Dermis microvascular lymphatic vessel endothelial cell (primary cell): Measurements from ENCODE around the gene ARL6IP4. TPM values are rescaled to one million over a fixed set of nuclear protein-coding genes. Genes with fewer than 3 reads are reported as not detected.

Experiments used
- DNase-seq, 2 donors: peaks; one replicate each; pipeline versions ENCODE4 v3.0.0 to v3.0.0-alpha.2; 2010; ENCODE audit warnings: low read depth in 2 of 2
- total RNA-seq: library from RNA; depleted of rRNA; stranded (reverse); fragments of >200 nt; gene quantifications from 2 replicates; pipeline ENCODE4 v1.2.1, GENCODE V29; 2014

Gene ARL6IP4
- total RNA-seq, 1 donor from 2014 or later, result 149 TPM

DNA sequence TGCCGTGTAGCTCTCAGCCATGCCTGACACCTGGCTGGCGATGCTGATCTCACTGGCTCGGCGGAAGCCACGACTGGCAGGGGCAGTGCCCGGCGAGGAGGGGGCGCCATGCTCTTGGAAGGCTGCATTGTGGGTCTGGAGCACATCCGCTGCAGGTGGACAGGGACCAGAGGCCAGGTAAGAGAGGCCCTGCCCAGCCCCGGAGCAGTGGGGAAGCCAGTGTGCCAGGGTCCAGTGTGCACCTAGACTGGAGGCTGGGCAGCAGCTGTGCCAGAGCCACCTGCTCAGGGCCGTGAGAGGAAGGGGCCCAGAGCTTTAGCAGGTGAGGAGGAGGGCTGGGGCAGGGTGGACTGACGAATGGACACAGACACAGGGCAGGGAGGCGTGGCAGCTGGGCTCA lies 10.1 kb downstream of the ARL6IP4 start:
- DNase-seq, result no peak

DNA sequence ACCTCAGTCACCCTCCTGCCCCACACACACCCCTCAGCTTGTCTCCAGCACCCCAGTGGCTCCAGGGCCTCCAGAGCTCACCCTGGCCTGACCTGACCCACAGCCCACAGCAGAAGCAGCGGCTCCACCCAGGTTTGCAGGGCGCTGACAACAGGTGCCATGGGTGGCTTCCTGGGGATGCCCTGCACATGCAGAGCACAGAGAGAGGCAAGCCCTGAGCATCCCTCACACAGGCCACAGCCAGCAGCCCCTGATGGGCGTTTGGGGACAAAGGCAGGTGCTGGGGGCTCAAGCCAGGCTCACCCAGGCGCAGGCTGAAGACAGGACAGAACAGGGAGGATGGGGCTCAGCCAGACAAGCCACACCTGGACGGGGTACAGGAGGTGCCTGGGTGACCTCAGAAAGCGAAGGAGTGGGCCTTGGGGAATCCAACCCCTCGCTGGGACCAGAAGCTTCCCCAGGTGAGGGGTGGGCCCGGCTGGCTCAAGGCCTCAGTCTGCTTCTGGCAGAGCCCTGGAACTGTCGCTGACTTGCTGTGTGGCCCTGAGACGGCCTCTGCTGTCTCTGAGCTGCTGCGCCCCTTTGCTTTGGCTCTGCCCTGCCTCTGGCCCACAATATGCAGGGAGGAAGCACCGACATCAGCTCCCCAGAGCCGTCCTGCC lies 10.6 kb downstream of the ARL6IP4 start:
- no peak for DNase-seq

DNA sequence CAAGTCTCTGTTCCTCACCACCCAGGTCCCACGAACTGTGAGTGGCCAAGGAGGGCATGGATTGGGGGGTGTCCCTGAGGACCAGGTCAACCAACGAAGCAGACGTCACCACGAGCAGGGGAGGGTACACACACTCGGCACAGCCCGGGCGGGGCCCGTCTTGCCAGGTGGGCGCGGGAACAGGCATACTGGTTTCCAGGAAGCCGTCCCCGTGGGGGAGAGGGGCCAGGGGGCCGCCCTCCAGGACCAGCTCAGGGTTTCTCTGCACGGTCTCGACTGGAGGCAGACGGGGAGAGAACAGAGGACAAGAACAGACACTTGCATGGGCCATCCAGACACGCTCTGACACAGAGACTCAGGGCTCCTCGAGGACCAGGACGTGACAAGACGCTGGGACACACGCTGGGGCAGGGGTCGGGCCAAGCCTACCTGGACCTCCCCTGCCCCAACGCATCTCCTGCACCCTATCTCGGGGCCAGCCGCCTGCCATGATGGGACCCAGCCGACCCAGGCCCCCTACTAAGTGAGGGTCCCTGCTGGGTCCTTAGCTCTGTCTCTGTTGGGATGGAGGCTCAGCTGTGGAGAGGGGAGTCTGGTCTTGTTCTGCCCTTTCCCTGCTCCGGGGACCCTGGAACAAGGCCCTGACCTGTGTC lies 11.3 kb downstream of the ARL6IP4 start:
- no peak for DNase-seq

DNA sequence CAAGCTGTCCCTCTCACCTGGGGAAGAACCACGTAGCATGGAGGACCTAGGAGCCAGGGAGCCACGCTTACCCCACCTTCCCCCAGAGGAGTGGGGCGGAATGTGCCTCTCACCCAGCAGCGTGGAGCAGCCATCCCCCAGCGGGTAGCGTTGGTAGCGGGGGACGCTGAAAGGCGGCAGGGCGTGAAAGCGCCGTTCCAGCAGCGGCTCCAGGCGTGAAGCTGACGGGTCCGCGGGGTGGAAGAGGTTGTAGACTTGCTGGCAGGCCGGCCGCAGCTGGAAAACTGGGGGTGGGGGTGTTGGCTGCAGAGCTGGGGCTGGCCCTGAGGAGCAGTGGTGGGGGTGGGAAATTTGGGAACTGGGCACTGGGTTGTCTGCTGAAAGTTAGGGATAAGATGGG lies 11.9 kb downstream of the ARL6IP4 start:
- no peak for DNase-seq

DNA sequence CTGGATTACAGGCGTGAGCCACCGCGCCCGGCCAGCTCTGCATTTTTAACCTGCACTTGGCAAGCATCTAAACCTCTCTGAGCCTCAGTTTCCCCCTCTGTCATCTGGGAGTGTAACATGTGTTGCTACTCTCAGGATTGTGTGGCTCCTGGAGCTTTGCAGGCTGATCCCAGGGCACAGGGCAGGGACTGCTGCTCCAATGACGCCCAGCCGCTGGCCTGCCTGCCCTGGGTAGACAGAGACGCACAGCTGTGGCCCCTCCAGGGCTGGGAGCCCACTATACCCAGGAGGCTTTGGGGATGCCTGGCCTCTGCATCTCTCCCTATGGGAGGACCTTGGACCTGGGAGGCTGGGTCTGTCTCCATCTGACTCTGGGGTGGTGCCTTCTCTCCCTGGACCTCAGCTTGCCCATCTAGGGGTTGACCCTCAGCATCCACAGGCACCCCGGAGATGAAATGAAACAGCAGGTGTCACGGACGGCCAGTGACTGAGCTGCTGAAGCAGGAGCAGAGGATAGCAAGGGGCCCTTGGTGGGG lies 13.7 kb downstream of the ARL6IP4 start:
- no peak for DNase-seq

DNA sequence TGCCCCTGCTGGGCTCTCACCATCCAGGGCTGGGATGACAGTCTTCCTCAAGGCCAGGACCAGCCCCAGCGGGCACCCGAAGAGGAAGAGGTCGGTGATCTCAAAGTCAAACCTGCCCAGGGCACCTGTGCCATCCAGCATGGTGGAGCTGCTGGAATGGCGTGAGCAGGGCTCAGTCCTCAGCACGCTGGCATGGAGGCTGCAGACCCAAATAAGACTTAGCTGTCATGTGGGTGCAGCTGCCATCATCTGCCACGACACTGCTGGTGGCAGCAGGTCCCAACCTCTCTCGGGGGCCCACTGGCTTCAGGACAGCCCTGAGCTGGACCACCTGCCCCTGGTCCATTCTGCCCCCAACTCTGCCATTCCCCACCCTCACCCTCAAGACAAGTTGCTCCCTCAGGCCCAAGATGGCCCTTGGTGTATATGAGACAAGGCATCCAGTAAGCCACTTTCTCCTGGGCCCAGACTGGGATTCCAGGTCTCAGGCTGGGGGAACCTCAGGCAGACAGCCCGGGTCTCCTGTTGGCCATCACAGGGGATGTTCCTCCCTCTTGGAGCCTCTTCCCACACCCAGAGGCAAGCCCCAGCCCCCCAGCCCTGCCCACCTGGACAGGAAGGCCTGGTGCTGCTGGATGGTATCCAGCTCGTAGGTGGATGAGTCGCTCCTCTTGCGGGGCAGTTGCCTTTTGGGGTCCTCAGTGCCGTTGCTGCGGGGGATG lies 14.5 kb downstream of the ARL6IP4 start:
- no peak for DNase-seq

DNA sequence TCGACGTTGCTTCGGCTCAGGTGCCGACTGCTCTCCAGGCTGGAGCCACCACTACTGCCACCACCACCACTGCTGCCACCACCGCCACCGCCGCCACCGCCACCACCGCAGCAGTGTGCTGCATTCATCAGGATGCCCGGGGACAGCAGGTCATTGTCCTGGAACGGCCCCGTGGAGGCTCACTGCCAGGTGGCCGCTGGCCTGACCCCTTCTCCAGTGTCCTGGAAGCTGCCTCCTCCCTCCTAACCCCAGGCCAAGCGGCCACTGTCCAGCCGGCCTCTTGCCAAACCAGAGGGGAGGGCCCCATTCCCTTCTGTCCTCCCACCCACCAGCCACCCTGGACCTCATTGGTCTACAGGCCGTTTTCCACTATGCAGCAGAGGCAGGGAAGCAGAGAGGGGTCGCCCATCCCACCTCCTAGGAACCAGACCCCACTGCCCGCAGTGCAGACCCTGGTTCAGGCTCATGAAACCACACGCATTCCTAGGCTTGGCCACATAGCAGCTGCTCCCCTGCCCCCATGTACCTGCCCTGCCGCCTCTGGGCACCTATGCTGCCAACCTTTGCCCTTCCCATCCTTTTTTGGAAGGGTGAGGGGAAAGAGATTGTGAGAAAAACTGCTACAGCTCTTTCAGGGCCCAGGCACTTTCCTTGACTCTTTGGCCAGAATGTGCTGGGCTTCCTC lies 15.2 kb downstream of the ARL6IP4 start:
- no peak for DNase-seq

DNA sequence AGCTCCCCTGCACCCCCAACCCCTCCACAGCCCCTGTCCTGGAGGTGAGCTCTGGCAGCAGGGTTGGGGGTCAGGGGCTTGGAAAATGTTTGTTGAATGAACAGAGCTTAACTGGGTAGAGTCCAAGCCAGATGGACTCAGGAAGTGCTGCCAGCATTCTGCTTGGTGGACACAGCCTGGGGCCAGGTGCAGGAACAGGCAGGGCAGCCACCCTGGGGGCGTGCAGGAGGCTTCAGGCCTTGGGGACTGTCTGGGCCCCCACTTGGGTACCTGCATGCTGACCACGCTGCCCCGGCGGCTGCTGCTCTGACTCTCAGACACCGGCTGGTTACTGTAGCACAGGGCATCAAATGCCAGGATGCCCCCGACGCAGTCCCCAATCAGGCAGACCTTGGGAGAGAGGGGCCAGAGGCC lies 15.7 kb downstream of the ARL6IP4 start:
- no peak for DNase-seq

DNA sequence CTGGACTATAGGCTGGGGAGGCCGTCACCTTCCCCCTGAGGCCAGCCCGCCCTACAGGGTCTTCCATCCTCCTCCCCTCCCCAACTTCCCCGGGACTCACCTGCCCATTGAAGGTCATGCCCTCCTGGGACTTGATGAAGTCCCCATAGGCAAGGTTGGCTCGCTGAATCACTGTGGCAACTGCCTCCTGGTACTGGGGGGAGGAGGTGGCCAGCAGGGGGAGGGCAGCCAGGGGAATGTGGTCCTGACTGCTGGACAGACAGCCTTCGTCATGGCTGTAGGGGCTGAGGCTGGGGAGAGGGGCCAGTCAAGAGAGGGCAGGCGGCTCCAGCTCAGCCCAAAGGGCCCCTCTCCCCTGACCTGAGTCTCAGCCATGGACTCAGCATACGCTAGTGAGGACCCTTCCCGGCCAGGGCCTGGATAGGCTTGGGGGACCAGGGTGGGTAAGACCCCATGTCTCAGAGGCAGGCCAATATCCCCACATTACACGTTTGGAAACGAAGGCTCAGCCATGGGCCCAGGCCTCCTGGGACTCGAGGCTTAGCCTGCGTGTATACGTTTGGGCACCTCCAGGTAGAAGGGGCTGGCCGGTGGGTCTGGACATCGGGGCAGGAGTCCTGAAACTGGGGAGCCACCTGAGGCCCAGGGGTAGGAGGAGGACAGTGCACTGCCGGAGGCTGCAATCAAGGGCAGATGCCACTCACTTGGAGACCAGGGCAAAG lies 16.3 kb downstream of the ARL6IP4 start:
- DNase-seq, result no peak

DNA sequence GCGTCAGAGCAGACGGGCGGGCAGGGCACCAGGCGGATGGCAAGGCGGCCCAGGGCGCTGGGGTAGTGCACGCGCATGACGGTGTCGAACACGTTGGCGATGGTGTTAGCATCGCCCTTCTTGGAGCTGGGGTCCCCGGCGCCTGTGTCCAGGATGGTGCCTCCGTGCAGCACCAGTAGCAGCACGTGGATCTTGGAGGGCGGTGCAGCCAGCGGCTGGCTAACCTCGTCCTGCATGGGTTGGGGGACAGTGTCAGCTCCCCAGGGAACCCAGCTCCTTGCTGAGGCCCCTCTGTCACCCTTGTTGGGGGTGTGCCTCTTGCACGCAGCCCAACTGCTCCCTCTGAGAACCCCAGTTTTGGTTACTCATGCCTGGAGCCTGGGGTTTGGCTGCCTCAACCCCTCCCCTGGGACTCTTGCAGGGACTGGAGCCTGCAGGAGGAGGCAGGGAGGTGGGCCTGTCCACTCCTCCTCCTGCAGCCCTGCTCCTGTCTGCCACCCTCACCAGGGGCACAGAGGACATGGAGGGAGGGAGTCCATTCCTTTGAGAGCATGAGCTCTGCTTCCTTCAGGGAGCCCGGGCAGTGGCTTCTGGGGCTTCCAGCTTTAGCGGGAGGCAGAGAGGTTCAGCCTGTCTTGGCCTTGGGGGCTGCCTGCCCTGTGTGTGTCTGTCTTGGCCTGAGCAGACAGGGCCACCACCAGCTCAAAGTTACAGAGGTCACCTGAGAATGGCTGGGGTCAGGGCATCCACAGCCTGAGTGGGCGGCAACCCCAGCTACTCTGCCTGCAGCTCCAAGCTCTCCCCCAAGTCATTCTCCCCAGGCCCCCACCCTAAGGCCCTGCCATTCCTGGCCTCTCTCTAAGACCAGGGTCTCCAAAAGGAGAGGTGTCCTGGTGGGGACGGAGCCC lies 17.1 kb downstream of the ARL6IP4 start:
- no peak for DNase-seq

DNA sequence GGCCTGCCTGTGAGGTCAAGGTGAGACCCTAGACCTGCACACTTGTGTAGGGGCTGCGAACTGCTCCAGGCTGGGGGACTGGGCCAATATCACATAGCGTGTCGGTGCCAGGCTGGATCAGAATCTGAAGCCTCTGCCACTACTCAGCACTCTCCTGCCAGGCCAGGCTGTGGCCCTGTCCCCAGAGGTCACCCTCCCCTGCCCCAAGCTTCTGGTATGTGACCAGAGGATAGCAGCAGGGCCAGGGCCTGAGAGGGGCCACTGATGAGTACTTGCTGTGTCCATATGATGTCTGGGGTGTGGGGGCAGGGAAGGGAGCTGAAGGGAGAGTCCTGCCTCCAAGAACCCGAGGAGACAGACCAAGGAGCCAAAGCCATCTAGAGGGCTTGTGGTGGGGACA lies 17.8 kb downstream of the ARL6IP4 start:
- no peak for DNase-seq

DNA sequence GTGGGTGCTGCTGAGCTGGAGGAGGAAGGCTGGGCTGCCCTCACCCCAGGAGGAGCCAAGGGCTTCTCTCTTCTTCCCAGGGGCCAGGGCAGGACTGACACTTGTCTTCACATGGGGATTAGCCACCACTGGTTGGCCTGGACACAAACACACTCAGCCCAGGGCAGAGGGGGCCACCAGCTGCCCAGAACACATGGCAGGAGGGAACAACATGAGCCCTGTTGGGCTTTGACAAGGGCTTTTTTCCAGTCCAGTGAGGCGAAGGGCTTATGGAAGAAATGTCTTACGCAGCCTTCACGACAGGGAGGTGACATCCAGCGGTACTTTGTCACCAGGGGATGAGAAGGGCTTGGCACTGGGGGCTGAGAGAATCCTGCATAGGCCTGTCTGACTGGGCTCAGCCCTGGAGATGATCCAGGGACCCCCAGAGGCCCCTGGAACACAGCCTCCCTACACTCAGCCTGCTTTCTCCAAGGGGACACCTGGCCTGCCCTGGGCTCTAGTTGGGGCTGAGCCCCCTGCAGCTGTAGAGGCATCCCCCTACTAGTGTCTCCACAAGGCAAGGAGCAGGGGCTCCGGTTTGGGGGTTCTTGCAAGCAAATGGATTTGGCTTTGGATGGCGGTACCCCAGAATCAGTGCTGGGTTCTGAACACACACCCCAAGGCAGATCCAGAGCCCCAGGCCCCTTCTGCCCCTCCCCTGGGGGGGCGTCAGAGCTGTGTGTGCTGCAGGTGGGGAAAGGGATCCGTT lies 18.9 kb downstream of the ARL6IP4 start:
- no peak for DNase-seq

DNA sequence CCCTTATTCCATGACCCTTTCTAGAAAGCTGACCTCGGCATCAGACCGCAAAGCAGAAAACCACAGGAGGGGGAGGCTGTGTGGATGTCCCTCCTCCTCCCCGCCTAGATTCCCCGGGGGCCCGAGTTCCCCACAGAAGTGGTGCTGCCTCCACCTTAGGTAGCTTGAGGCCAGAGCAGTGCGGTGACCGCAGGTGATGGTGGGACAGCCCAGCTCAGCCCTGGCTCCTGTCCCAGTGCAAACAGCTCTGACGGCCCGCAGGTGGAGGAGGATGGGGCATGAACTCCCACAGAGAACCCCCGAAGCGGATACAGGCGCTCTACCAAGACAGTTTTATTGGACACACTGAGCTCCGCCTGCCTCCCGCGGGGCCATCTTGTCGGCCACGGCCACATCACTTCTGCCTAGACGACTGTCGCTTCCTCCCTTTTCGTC lies 19.5 kb downstream of the ARL6IP4 start:
- DNase-seq, result no peak

DNA sequence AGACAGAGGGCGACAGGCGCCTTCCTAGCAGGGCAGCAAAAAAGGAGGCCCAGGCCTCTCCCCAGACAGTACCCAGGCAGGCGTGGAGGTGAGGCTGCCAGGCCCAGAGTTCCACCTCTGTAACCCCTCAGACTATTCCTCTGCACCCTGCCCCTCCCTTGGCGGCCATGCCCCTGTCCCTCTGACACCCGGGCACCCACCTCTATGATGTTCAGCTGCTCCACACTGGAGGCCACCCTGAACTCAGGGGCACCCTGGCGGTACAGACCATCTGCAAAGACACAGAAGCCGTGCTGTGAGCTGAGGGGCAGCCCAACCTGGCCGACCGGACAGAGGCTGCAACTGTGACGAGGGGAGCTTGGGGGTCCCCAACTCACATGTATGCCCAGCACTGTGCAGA lies 20.1 kb downstream of the ARL6IP4 start:
- no peak for DNase-seq

DNA sequence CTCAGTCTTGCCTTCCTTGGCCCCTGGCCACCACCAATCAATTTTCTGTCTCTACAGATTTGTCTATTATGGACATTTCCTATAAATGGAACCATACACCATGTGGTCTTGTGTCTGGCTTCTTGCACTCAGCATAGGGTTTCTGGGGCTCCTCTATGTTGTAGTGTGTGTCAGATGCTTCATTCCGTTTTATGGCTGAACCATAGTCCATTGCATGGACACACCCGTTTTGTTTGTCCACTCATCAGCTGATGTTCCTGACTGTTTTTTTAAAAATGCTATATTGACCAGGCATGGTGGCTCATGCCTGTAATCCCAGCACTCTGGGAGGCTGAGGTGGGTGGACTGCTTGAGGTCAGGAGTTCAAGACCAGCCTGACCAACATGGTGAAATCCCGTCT lies 21.0 kb downstream of the ARL6IP4 start:
- no peak for DNase-seq

DNA sequence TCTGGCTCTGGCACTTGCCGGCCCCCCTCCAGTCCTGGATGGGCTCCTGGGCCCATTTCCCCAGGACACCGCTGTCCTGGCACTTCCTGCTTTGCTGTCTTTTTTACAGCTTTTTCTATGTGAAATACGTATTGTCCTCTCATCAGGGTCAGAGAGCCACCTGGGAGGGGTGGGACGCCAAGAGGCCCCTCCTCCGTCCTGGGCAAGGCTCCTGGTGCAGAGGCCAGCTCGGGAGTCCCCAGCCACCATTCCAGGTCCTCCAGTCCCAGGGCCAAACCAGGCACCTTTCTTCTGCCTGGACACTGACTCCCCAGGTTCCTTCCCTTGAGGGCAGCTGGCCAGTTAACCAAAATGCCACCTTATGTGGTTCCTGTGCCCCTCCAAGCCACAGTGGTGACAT lies 22.8 kb downstream of the ARL6IP4 start:
- no peak for DNase-seq

DNA sequence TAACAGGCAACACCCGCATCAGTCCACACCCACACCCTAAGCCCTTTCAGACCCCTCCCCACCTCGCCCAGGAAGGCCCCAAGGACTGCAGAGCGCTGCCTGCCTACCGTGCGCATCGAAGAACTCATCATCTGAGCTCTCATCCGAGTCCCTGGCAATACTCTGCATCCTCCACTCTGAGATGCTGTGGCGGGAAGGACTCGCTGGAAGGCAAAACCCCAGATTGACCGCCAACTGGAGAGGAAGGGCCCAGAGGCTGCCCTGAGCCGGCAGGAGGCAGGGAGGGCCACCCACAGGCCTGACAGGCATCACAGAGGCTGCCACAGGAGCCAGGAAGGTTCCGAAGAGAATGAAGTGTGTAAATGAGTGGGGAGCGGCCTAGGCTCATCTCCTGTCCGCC lies 23.8 kb downstream of the ARL6IP4 start:
- DNase-seq, result no peak

DNA sequence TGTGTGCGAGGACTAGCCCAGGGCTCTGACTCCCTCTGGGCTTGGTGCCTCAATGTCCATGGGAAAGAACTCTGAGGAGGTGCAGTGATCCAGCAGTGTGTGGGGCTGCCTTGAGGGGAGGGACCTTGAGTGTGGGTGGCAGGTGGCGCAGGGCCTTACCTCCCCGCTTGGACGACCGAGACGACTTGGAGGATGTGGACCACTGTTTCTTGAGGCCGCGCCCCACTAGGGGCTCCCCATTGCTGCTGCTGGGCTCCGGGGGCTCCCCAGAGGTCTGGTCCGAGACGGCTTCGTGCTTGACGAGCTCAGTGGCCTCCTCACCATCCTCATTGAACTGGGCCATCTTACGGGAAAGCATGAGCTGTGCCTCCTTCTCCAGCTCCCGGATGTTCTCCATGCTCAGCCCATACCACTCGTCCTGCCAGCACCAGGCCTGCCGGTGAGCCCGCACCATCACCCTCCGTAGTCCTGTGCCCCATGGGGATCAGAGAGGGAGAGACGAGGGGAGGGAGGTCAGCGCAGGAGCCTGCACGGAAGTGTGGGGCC lies 24.7 kb downstream of the ARL6IP4 start:
- DNase-seq, result no peak

DNA sequence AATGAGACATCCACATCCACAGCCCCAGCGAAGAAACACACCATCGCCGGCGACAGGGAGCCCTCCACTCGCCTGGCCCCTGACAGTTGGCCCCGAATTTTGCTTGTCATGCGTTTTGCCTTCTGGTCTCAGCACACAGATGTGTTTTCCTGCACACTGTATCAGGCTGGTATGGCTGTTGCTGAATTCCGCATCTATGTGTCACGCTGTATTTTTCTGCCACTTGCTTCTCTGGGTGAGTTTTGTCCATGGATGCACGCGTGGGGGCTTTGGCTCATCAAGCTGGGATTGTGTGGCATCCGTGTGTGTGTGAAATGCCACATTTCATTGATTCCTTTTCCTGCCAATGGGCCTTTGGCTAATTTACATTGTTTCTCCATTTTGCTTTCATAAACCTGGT lies 26.5 kb downstream of the ARL6IP4 start:
- no peak for DNase-seq
